GM19324 (cell line): ENCODE data around the gene ACACA.

Experiments
- ATAC-seq: cut with Tn5 transposase; IDR thresholded peaks from one replicate; pipeline ENCODE4 v1.9.1; 2021; ENCODE audit warnings: mild to moderate bottlenecking, moderate library complexity; ENCODE audit not compliant: unreplicated experiment, low FRiP score

Gene ACACA

DNA sequence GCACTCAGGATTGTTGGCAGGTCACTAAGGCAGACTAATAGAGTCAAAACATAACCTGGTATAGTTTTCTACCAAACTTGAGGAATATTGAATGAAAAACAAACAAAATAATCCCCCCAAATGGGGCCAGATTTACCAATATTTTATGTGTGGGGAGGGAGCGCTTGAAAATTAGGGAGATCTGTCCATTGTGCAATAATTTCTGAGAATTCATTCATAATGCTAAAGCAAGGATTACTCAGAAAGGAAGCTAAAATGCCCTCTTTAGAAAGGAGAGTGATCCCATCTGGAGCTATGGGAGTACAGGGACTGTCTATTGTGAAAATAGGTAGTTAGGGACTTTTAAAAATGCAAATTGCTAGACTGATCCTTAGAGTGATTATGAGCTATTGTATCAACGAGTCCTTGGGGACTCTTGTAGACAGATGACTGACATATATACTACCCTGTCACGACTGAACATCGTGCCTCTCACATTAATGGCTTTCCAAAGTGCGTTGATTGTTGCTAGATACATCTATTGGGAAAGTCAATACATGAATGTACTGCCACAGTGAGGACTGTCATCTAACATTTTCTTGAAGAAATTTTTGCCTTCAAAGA, 264.2 kb downstream of the ACACA start:
- ATAC-seq, result no peak

DNA sequence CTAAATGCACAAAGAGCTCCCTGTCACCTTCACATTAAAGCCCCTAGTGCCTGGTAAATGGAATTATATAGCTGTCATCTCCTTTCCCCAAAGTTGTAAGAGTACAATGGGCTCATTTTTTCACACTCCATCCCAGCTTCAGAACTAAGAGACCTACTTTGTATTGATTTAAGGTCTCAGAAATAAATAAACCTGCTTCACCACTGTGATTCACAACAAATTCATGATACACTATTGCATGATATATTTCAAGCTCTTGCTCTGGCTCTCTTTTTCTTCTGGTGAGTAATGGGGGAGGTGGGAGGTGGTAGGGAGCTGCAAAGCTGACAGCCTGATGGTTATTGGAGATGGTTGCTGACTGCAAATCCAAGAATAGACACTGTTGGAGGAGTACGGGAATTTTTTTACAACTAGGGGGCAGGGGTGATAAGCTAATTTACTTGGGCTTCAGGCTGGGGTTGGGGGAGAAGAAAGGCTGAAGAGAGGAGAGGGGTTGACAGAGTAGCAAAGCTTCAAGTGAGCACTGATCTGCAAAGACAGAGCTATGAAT, 268.0 kb downstream of the ACACA start:
- ATAC-seq, result no peak

DNA sequence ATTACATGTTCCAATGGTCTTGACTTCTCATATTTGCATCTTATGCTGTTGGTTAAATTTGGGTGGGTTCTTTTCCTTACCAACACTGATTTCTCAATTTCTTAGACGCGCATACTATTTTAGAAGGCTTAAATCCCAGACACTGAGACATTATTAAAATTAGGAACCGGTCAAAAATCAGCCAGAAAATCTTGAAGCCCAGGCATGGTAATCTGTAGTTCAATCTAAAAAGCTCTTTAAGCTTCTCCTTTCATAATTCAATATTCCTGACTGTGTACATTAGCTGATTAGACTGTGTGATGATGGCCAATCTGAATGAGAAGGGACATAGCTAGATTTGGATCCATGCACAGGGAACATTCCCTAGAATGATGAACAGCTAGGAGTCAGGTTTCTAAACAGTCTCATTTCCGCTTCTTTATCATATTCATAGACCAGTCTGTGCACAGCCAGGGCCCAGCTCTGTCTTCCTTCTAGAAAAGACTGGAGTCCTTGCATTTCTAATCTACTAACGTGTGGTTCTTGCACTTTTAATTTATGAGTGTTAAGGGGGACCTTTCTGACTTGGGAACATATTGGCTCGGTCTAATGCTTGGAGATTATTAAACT, 268.6 kb downstream of the ACACA start:
- ATAC-seq, result no peak

DNA sequence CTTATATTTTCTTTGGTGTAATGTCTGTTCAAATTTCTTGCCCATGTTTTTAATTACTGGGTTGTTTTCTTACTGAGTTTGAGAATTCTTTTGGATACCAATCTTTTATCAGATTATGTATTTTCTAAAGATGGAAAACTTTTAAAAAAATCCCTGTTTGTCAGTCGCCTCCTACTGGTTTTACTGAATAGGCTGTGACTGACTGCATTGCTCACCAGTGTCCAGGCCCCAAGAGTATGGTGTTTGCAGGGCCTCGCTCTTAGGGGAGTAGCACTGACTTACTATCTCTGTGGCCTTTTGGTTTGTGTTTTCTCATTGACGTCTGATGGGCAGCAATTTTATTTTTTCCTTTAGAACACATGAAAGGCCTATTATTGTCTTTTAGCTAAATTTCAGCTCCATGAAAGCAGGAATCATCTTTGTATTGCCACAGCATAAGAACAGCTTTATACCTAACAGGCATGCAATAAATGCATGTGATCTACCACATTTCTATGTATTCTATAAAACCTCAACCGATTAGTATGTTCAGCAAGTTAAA, 269.5 kb downstream of the ACACA start:
- no peak for ATAC-seq

DNA sequence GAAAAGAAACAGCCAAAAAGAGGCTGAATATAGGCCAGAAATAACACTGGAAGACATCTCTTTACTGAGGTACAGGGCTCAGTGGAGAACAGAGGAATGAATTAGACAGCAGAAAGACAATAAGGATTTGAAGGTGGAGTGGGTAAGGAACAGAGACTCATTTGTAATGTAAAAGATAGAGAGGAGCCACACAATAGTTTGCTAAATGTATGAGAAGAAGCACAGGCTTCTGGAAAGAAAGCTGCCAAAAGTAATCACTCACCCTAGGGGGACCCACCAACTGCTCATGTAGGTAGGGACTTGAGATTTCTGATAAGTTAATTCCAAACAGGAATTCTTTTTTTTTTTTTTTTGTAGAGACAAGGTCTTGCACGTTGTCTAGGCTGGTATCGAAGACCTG, 271.1 kb downstream of the ACACA start:
- ATAC-seq, result no peak

DNA sequence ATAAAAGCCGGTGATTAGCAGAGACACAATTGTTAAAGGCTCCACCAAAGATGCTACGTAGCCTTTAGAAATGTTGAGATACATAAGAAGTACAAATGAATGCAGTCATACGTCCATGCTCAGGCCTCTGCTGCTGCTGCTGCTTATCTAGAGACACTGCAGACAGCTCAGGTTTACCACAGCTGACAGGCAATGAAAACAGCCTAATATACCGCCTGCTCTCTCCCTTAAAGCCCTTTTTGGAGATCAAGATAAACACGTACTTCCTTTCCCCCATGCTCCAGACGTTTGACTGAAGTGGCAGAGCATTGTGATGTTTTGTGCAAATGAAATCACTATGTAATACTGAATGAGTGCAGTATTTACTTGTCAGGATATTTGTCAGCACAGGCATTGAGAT, 272.6 kb downstream of the ACACA start:
- ATAC-seq, result no peak

DNA sequence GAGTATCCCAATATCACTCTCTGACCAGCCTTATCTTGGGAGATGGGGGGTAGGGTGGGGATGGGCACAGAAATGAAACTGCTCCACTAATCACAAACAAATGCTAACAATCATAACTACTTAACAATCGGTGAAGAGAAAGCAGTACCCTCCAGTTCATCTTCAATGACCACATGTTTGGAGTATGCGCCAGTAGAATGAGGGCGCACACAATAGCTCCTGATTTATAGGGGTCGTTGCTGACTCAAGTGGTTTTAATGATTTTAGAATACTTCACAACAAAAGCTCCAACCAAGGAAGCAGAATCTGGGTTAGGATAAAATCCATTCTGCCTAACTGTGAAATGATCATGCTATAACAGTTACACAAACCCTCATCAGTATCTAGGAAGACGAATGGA, 273.5 kb downstream of the ACACA start:
- ATAC-seq, result no peak

DNA sequence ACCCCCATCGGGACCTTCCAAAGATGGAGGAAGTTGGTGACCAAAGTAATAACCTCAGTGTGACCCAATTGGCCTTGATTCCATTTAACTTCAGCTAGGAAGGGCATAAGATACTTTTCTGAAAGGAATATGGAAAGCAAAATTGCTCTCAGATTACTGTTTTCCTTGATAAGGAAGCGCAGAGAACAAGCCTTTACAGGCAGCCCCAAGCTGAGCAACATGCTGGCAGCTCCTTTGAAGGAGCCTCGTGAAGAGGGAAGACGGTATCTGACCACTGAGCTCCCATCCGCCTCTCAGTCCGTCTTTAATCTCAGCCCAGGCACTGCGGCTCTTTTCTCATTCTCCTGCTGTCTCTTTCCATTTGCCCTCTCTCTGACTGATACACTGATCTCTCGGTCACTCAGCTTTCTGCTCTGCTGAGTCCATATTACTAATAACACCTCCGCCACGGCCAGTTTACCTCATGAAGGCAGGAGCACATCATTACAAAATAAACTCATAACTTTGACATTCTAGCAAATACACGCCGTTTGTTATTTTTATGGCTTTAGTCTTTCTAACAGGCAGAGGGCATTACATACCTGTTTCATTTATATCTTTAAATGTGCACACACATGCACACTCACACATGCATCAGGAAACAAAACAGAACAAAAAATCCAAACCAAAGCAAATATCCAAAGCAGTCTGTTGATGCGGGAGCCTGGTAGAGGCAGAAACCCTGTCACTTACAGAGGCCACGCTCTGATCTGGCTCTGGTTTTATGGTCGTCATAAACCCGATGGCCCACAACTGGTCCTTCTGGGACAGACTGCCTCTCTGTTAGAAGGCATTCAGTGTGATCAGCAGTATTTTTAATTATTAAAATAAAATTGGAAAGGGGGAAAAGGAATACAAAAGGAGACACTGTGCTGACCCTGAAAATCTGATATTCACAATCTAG, 274.7 kb downstream of the ACACA start:
- no peak for ATAC-seq

DNA sequence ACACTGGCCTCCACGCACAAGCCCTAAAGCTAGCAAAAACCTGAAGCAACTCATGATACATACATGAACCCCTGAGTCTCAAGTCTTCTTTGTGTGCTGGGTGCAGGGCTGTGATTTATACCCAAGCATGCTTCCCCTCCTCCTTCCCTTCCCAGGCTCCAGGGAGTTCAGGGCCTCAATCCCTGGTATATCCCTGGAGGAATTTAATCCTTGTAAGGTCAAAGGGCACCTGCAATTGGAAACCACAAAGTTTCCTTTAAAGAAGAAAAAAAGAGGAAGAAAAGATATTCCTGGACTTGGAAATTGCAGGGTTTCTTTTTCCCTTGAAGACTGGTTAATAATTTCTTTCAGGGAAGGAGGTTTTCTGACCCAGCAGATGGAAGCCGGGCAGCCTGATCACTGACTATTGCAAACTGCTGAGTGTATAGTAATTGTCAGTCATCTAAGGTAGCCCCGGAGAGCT, 275.6 kb downstream of the ACACA start:
- ATAC-seq, result no peak

DNA sequence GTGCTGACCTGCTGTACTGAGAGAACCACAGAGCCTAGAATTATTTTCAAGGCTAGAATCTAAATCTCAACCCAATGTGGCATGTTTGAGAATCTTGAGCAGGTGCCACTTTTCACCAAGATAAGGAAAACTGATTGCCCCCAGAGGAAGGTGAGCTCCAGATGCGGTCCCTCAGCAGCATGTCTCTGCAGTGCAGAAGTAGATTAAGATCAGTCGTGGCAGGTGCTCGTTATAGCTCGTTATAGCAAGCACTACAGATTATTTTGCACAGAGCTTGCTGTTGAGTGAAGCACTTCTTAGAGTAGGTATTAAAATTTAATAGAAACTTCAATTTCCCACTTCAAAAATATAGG, 281.8 kb downstream of the ACACA start:
- no peak for ATAC-seq

DNA sequence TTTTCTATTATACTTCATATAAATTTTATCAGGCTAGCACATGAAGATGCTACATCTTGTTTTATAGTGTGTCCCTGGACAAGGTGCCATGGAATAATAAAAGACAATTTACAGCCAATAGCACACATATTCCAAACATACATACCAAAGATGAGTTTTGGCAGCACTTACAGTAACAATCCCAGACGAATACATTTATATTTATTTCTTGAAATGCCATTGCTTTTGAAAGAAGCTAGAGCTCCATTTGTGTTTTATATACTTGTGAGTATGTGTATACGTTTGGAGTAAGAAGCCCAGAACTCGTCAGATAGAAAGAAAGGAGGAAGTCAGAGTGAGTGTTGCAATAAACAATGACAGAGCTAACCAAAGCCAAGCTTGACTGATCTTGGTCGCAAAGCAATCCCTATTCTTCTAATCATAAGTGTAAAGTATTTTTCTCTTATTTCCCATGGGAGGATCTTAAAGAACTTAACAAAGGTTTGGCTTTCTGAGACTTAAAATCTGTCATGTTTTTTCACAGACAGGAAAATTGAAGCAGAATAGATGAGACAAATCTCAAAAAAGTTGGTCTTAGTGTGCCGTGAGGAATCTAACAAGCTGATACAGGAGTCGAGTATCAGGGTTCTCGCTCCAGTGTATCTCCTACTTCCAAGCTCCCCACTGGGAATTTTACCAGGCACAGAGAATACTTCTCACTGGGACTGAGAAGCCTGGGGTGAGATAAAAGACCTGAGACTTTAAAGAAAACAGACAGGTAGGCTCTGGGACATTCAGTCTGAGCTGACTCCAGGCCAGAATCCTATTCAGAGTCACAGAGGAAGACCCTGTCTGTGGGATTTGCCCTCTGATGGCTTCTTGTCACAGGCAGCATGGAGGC, 282.5 kb downstream of the ACACA start:
- ATAC-seq, result no peak

DNA sequence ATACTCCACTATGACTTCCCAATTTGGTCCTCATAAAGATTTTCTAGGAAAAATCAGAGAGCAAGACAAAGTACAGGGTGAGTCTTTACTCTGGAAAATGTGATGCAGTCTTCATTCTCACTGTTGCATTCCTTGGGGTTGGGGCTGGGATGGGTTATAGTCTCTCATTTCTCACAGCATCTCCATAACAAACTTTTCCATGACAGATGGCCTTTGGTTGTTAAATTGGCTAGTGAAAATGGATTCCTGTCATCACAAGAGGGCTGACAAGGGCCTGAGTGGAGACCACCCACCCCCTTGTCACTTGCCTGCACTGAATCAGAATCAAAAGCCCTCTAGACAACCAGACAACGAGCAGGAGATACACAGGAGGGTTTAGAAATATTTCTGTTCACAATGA, 283.2 kb downstream of the ACACA start:
- ATAC-seq, result no peak

DNA sequence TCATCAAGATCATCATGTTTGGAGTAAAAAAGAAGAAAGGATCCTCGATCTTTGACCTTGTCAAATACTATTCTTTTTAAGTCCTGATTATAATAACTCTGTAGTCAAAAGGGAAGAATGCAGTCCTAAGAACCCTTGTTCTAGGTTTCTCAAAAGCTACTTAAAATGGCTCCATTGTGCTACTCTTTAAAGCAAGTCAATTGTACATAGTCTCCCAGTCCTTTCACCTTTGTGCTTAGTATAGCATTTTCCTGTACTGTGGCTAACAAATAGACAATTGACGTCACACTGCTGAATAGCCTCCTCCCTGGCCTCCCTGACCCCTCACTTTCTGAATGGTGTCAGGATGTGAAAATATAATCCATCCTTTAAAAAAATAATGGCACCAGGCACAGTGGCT, 285.0 kb downstream of the ACACA start:
- ATAC-seq, result no peak

DNA sequence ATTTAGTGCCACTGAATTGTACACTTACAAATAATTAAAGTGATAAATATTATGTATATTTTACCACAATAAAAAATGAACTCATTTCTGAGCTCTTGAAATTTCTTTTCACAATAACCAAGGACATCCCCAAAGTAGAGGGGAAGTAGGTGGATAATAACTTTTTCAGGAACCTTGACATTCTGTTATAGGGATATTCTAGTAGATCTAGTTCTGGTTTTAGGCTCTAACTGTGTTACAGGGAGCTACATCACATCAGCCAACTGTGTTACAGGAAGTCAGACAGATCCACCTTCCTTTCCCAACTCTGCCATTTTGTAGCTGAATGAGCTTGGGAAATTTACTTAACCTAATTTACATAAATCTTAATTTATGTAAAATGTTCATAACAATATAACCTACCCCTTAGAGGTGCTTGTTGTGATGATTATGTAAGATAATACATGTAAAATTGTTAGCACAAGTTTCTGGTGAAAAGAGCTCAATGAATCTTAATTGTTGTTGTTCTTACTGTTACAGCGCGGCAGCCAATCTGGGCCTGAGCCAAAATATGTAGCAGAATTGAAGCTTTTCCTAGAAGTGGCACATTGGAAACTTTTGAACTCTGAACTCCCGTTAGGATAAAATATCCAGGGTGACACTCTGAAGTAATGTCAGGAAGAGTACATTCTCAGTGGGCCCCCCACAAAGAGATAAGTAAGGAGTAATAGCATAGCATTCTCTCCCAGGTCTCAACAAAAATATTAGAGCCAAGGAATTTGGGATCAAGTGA, 288.1 kb downstream of the ACACA start:
- ATAC-seq, result no peak

DNA sequence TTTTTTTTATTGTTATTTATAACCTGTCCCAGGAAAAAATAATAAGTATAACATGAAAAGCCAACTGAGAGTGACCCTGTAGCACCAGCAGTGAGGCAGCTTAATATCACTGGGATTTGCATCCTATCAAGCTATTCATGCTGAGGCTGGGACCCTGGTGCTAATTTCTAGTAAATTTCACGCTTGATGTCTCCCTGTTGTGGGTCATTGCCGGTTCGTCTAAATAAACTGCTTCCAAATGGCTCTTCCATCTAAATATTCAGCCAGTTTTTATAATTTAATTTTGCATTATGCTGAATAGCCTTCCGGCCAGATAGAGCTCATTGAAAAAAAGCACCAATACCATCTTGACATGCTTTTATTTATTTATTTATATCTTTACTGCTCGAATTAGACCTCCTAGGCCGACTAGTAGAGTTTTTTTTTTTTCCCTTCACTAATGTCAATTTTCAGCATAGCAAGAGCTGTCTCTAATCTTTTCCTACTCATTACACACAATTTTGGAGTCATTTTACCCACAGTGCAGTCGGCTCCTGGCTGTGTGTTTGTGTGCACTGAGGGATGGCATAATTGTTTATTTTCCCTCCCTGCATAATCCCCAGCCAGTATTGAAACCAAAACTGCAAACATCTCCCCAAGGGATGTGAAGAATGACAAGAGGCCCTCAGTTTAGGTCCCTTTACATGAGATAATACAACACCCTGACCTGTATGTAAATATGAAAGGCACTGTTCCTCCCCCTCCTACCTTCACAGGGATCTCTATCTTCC, 289.1 kb downstream of the ACACA start:
- ATAC-seq, result no peak

DNA sequence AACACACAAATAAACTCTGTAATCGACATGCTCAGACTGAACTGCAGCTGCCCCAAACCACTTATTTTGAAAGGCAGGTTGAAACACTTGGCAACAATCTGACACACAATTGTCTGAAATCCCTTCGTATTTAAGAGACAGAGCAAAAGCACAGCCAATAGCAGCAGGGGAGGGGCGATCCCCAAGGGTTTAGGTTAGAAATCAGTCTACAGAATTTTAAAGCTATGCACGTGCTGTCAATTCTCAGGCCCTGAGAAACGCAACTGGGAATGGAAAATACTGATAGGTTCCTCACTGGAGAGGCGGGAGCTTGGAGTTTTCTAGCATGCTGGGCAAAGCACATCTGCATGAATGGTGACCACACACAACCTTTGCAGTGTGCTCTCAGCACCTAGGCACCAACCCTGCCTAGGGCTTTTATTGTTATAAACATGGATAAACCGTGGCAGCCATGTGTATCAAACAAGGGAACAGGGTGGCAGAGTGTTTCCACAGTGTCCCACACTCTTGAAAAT, 289.9 kb downstream of the ACACA start:
- ATAC-seq, result no peak

DNA sequence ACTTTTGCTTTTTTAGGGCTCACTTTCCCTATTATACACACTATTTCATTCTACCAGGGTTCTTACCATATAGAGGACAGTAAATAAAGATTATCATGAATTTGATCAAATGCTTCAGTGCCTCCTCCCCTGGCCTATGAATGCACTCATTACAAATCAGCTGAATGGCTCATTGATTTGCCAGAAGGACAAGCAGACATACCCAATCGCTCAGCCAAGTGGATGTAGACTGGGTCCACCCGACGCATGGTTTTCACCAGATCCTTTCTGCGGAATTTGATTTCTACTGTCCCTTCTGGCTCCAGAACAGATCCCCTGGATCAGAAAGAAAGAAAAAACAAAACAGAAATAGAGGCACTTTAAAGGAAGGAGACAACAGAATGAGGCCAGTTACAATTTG, 295.3 kb downstream of the ACACA start:
- ATAC-seq, result no peak

DNA sequence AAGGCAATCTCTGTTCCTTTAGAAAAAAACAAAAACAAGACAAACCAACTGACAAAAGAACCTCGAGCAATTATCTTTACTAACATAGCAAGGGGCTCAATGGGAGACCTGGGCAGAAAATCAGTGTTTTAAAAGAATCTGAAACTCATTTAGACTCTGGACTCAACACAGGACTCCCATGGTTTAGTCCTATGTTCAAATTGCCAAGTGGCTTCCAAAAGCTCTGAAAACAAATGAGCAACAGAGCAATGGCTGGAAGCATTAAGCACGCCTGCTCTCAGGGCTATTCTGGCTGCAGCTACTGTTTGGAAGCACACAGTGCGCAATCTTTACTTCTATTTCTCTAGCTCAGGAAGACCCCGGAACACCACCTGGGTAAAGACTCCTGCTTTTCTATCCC, 295.9 kb downstream of the ACACA start:
- ATAC-seq, result no peak
